Coronary artery (tissue), 2 donors: ENCODE results near the gene TMEM59L.
A peak's percentile ranks its signal among the peaks of the same experiment; 100 is the strongest.
"Not testable (repeated sequence)": the region's sequence is repeated elsewhere in the genome, so short reads cannot be mapped to it uniquely, and the experiment has no call there.

Source experiments
- DNase-seq: peaks from one replicate; pipeline ENCODE4 v3.0.0-alpha.2; 2017; ENCODE audit warnings: low spot score
- H3K27ac ChIP-seq, 2 donors: fragments of 200-600 bp; sonication (generic); one replicate each; pipeline ENCODE4 v1.5.1; 2016 to 2019
- H3K4me3 ChIP-seq: fragments of 200-600 bp; sonication (generic); 2 replicates; pipeline ENCODE4 v1.5.1; 2016; ENCODE audit warnings: mild to moderate bottlenecking, moderate library complexity
- TF ChIP-seq, protein P1 (sequence below): fragments of 200-600 bp; sonication (generic); IDR thresholded peaks from one replicate; pipeline ENCODE4 v1.5.1; 2019; ENCODE audit warnings: antibody characterized with exemption

The TMEM59L gene

DNA sequence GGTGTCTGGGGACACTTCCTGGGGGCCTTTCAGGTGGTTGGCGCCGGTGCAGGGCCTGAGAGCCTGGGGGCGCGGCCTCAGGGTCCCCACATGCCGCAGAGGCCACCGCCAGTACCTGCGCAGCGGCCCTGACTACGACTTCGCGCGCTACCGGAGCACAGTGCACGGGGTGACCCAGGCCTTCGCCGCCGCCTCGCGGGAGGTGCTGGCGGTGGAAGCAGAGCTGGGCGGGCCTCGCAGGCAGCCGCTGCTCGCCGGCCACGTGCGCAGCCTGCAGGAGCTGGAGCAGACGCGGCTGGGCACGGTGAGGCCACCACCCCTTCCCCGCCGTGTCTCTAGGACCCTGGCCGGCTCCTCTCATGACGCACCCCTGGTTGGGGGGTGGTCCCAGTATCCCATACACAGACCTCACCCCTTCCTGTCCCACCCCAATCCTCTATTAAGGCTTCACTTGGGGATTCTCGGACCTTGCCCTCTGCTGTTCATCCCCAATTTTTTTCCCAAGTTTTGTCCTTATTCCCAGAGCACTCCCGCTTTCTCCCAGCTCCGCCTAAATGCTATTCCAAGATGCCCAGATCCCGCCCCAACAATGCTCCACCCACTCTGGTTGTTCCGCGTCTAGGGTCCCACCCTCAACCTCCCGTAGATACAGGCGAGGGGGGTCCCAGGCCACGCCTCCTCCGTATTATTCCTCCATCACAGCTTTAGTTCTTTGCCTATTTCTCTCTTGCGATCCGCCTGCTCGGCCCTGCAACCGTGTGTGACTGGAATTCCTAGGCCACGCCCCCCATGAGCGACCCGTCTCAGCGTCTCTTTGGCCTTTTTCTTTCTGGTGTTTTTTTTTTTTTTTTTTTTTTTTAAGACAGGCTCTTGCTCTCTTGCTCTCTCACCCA is 23.0 kb upstream of the TMEM59L start:
- peak overlapping the region; percentile 72 to 94 for H3K27ac ChIP-seq
- TF ChIP-seq, protein P1, sequence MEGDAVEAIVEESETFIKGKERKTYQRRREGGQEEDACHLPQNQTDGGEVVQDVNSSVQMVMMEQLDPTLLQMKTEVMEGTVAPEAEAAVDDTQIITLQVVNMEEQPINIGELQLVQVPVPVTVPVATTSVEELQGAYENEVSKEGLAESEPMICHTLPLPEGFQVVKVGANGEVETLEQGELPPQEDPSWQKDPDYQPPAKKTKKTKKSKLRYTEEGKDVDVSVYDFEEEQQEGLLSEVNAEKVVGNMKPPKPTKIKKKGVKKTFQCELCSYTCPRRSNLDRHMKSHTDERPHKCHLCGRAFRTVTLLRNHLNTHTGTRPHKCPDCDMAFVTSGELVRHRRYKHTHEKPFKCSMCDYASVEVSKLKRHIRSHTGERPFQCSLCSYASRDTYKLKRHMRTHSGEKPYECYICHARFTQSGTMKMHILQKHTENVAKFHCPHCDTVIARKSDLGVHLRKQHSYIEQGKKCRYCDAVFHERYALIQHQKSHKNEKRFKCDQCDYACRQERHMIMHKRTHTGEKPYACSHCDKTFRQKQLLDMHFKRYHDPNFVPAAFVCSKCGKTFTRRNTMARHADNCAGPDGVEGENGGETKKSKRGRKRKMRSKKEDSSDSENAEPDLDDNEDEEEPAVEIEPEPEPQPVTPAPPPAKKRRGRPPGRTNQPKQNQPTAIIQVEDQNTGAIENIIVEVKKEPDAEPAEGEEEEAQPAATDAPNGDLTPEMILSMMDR = peak; percentile 6
- peak overlapping the region; percentile 95 for H3K4me3 ChIP-seq
- no peak for DNase-seq

DNA sequence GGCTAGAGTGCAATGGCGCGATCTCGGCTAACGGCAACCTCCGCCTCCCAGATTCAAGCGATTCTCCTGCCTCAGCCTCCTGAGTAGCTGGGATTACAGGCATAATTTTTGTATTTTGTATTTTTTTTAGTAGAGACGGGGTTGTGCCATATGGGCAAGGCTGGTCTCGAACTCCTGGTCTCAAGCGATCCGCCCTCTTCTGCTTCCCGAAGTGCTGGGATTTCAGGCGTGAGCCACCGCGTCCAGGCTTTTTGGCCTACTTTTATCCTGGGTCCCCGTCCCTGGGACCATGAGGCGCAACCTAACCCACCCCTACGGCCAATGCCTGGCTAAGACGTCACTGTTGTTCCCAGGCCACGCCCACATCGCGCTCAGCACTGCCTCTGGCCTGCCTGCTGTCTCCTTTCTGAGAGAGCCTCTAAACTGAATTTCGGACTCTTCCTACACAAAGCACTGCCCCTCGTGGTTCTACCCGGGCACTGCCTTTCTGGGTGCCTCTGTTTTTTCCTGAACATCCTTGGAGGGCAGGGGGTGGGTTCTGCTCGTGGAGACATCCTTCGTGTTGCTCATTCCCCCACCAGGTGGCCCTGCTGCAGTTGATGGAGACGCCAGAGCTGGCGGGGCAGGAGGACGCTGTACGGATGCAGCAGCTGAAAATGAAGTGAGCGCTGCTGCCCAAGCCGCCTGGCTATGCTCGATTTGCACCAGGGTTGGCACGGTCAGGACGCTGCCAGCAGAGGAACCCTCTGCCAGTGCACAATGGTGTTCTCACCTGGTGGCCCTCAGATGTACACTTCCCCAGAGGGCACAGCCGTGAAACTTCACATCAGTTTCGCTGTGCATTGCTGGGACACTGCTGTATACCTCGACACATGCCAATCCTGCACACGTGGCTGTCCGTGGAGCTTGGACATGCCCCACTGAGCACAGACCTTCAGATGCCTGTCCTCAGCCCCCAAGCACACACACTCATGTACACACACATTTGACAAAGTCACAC is 22.1 kb upstream of the TMEM59L start:
- TF ChIP-seq, protein P1 = no peak
- Histone ChIP-seq H3K27ac (peak overlapping the region in 1 of 2 donors; percentile 28), H3K4me3 (no peak overlapping the region)
- DNase-seq = peak; percentile 74

GRCh38 chr19:18591735-18592385 is 20.8 kb upstream of the TMEM59L start:
- no peak for DNase-seq
- Histone ChIP-seq H3K27ac (no peak overlapping the region), H3K4me3 (no peak overlapping the region)
- TF ChIP-seq, protein P1 = no peak

- not testable (repeated sequence) for H3K4me3 ChIP-seq, H3K27ac ChIP-seq, DNase-seq
Measured at GRCh38 chr19:18592732-18593131, 19.9 kb upstream of the TMEM59L start.

GRCh38 chr19:18593367-18594095 is 19.1 kb upstream of the TMEM59L start:
- Histone ChIP-seq H3K4me3 (peak overlapping the region; percentile 69), H3K27ac (peak overlapping the region; percentile 42 to 77)
- TF ChIP-seq, protein P1 = no peak

GRCh38 chr19:18594096-18594823 is 18.4 kb upstream of the TMEM59L start:
- TF ChIP-seq, protein P1 = peak; percentile 96
- Histone ChIP-seq H3K27ac (peak overlapping the region; percentile 42 to 77), H3K4me3 (peak overlapping the region; percentile 69)
- DNase-seq = no peak

More at GRCh38 chr19:18593367-18594095, 19.1 kb upstream of the TMEM59L start:
- DNase-seq = no peak
